ENCODE results near the gene SNED1. TPM values are rescaled to one million over a fixed set of nuclear protein-coding genes. Genes with fewer than 3 reads are reported as not detected.

The SNED1 gene
- total RNA-seq, 1 experiment from 2014 or later: not detected

DNA sequence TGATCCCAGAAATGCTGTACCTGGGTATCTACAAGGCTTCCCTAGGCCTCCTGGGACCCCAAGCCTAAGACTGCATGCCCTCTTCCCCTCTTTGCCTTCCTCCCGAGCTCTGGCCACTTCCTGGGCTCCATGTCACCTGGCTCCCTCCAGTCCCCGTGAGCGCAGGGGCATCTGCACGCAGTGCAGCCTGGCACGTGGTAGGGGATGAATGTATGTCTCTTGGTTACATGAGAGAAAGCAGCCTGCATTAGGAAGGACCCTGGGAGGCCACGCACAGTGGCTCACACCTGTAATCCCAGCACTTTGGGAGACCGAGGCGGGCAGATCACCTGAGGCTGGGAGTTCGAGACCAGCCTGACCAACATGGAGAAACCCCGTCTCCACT is 135.0 kb downstream of the SNED1 start:
- no peak for DNase-seq
- BruUV-seq (replicated peaks): no TSS peak
- H3K36me3 ChIP-seq (ENCODE audit: control insufficient read depth, insufficient read depth, low read length): no peaks in the 10 kb centered on the region
- no peaks in the 10 kb centered on the region for H3K36me3 Mint-ChIP-seq (ENCODE audit: insufficient read depth, unreplicated experiment)
- no peaks in the 10 kb centered on the region for H3K9me3 ChIP-seq
- H3K4me1 Mint-ChIP-seq (ENCODE audit: low read depth, unreplicated experiment): no peaks in the 10 kb centered on the region
- no peak overlapping the region for H3K4me3 Mint-ChIP-seq (ENCODE audit: unreplicated experiment)
- no peak overlapping the region for H3K27ac Mint-ChIP-seq (ENCODE audit: unreplicated experiment)
- TF ChIP-seq, protein P1, sequence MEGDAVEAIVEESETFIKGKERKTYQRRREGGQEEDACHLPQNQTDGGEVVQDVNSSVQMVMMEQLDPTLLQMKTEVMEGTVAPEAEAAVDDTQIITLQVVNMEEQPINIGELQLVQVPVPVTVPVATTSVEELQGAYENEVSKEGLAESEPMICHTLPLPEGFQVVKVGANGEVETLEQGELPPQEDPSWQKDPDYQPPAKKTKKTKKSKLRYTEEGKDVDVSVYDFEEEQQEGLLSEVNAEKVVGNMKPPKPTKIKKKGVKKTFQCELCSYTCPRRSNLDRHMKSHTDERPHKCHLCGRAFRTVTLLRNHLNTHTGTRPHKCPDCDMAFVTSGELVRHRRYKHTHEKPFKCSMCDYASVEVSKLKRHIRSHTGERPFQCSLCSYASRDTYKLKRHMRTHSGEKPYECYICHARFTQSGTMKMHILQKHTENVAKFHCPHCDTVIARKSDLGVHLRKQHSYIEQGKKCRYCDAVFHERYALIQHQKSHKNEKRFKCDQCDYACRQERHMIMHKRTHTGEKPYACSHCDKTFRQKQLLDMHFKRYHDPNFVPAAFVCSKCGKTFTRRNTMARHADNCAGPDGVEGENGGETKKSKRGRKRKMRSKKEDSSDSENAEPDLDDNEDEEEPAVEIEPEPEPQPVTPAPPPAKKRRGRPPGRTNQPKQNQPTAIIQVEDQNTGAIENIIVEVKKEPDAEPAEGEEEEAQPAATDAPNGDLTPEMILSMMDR (IDR thresholded peaks at IDR 0.05; ENCODE audit: insufficient read depth in 1 of 2, low read depth in 1 of 2, low read length in 1 of 2, severe bottlenecking in 1 of 2, unreplicated experiment in 1 of 2): no peak
- H3K27me3 ChIP-seq (replicated peaks; ENCODE audit: control insufficient read depth, insufficient read depth, low read length): no peaks in the 10 kb centered on the region
- intact Hi-C loops (cut with micrococcal nuclease; ENCODE audit: unreplicated experiment): no loop called here
- no peak overlapping the region for H3K4me3 ChIP-seq (ENCODE audit: low read depth, low read length)
- POLR2A ChIA-PET: no interaction called here
- H3K27me3 Mint-ChIP-seq (ENCODE audit: insufficient read depth, unreplicated experiment): no peaks in the 10 kb centered on the region
- CTCF ChIA-PET: no interaction called here
- H3K4me1 ChIP-seq: no peaks in the 10 kb centered on the region
- no peaks in the 10 kb centered on the region for H3K9me3 Mint-ChIP-seq (ENCODE audit: unreplicated experiment)

DNA sequence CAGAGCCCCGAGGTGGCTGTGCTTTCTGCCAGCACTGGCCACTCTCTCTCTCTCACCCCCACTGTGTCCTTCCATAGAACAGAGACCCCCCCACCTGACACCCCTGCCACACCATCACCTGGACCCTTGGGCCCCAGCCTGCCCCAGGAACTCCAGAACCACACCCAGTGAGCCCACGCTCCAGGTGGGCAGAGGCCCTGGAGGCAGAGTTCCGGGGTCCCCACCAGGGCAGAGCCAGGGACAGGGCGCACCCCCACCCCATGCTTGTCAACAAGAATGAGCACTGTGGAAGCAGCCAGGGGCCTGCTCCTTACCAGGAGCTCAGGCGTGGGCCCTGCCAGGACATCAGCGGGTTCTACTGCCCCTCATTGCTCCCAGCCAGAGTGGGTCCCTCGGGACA is 136.3 kb downstream of the SNED1 start:
- Mint-ChIP-seq H3K4me3 (ENCODE audit: unreplicated experiment) (no peak overlapping the region), H3K27me3 (ENCODE audit: insufficient read depth, unreplicated experiment) (no peaks in the 10 kb centered on the region), H3K27ac (ENCODE audit: unreplicated experiment) (no peak overlapping the region), H3K9me3 (ENCODE audit: unreplicated experiment) (no peaks in the 10 kb centered on the region), H3K4me1 (ENCODE audit: low read depth, unreplicated experiment) (no peaks in the 10 kb centered on the region), H3K36me3 (ENCODE audit: insufficient read depth, unreplicated experiment) (no peaks in the 10 kb centered on the region)
- Histone ChIP-seq H3K27me3 (replicated peaks; ENCODE audit: control insufficient read depth, insufficient read depth, low read length) (no peaks in the 10 kb centered on the region), H3K4me1 (no peaks in the 10 kb centered on the region), H3K9me3 (no peaks in the 10 kb centered on the region), H3K4me3 (ENCODE audit: low read depth, low read length) (no peak overlapping the region), H3K36me3 (ENCODE audit: control insufficient read depth, insufficient read depth, low read length) (no peaks in the 10 kb centered on the region)
- no TSS peak for BruUV-seq (replicated peaks)
- POLR2A ChIA-PET: no interaction called here
- intact Hi-C loops (cut with micrococcal nuclease; ENCODE audit: unreplicated experiment): no loop called here
- CTCF ChIA-PET: no interaction called here
- DNase-seq: no peak
- TF ChIP-seq, protein P1 (IDR thresholded peaks at IDR 0.05; ENCODE audit: insufficient read depth in 1 of 2, low read depth in 1 of 2, low read length in 1 of 2, severe bottlenecking in 1 of 2, unreplicated experiment in 1 of 2): no peak

DNA sequence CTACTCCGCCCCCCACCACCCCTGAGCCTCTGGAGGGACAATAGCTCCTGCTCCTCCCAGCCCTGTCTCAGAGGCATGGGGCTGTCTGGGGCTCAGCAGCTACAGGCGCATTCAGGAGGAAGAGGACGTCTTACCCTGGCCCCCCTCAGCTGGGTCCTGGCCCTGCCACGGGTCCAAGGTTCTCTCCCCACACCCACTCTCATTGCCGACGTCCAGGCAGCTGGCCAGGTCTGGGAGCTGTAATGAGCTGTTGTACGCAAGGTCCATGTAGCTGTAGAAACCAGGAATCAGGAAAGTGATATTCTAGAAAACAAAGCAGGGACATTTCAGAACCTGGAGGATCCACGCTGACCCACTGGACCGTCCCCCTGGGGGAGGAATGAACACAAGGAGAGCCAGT is 137.3 kb downstream of the SNED1 start:
- BruUV-seq (replicated peaks): no TSS peak
- Histone ChIP-seq H3K9me3 (no peaks in the 10 kb centered on the region), H3K27me3 (replicated peaks; ENCODE audit: control insufficient read depth, insufficient read depth, low read length) (no peaks in the 10 kb centered on the region), H3K36me3 (ENCODE audit: control insufficient read depth, insufficient read depth, low read length) (no peaks in the 10 kb centered on the region), H3K4me1 (no peaks in the 10 kb centered on the region), H3K4me3 (ENCODE audit: low read depth, low read length) (no peak overlapping the region)
- no peaks in the 10 kb centered on the region for H3K4me1 Mint-ChIP-seq (ENCODE audit: low read depth, unreplicated experiment)
- H3K9me3 Mint-ChIP-seq (ENCODE audit: unreplicated experiment): no peaks in the 10 kb centered on the region
- intact Hi-C loops (cut with micrococcal nuclease; ENCODE audit: unreplicated experiment): no loop called here
- H3K27ac Mint-ChIP-seq (ENCODE audit: unreplicated experiment): no peak overlapping the region
- H3K27me3 Mint-ChIP-seq (ENCODE audit: insufficient read depth, unreplicated experiment): no peaks in the 10 kb centered on the region
- H3K4me3 Mint-ChIP-seq (ENCODE audit: unreplicated experiment): no peak overlapping the region
- no peaks in the 10 kb centered on the region for H3K36me3 Mint-ChIP-seq (ENCODE audit: insufficient read depth, unreplicated experiment)
- CTCF ChIA-PET: no interaction called here
- TF ChIP-seq, protein P1 (IDR thresholded peaks at IDR 0.05; ENCODE audit: insufficient read depth in 1 of 2, low read depth in 1 of 2, low read length in 1 of 2, severe bottlenecking in 1 of 2, unreplicated experiment in 1 of 2): no peak
- POLR2A ChIA-PET: no interaction called here
- no peak for DNase-seq
